ENCODE measurements around the gene EIF4G3.

- TF ChIP-seq CBX8 (IDR thresholded peaks at IDR 0.05; ENCODE audit: borderline replicate concordance, low read depth, low read length) (no peak), TCF12 (IDR thresholded peaks at IDR 0.05; ENCODE audit: low read depth, low read length) (no peak), CHD1 (IDR thresholded peaks at IDR 0.05; ENCODE audit: low read depth, low read length) (no peak), JUND (IDR thresholded peaks at IDR 0.05; ENCODE audit: low read length) (no peak), POLR2A (IDR thresholded peaks at IDR 0.05; ENCODE audit: control extremely low read depth in 1 of 2, low read depth in 2 of 2, low read length in 2 of 2) (no peak), CTCF (IDR thresholded peaks at IDR 0.05; ENCODE audit: control extremely low read depth in 1 of 3, insufficient read depth in 1 of 3, low read depth in 1 of 3, low read length in 3 of 3) (no peak), SAP30 (IDR thresholded peaks at IDR 0.05; ENCODE audit: insufficient read depth, insufficient replicate concordance, low read length) (no peak), SIN3A (conservative IDR thresholded peaks at IDR 0.05 in 1 of 2, IDR thresholded peaks at IDR 0.05 in 1 of 2; ENCODE audit: low read depth in 1 of 2, low read length in 2 of 2) (no peak), MAX (IDR thresholded peaks at IDR 0.05) (no peak)
These were observed 182.8 kb downstream of the EIF4G3 start for GRCh38 chr1:20993716-20994575.
